Lung (tissue), 12 donors: ENCODE results near the gene DNAL1. TPM values are rescaled to one million over a fixed set of nuclear protein-coding genes. Genes with fewer than 3 reads are reported as not detected.
A peak's percentile ranks its signal among the peaks of the same experiment; 100 is the strongest.

Experiments
- ATAC-seq: fragments of 200-7000 bp; cut with Tn5 transposase; one replicate; pipeline ENCODE4 v1.9.1; 2020; ENCODE audit warnings: moderate number of reproducible peaks; ENCODE audit not compliant: insufficient read depth, low FRiP score
- DNase-seq, 3 donors: peaks; one replicate each; pipeline ENCODE4 v3.0.0-alpha.2; 2013 to 2017
- H3K27ac ChIP-seq, 2 donors: one replicate each; pipeline ENCODE4 v1.5.1; 2013; ENCODE audit warnings: mild to moderate bottlenecking in 2 of 2, moderate library complexity in 2 of 2, control low read depth in 1 of 2, inconsistent platforms in 1 of 2, low read depth in 1 of 2, low read length in 1 of 2
- H3K27me3 ChIP-seq, 3 donors: one replicate each; pipeline ENCODE4 v1.5.1; 2013; ENCODE audit warnings: low read length in 2 of 3; ENCODE audit not compliant: control insufficient read depth in 3 of 3, insufficient read depth in 3 of 3
- H3K36me3 ChIP-seq, 4 donors: one replicate each; pipeline ENCODE4 v1.5.1; 2013; ENCODE audit warnings: low read length in 4 of 4, mild to moderate bottlenecking in 1 of 4, moderate library complexity in 1 of 4; ENCODE audit not compliant: control insufficient read depth in 4 of 4, insufficient read depth in 4 of 4
- H3K4me1 ChIP-seq, 5 donors: one replicate each; pipeline ENCODE4 v1.5.1; 2013; ENCODE audit warnings: low read length in 5 of 5, mild to moderate bottlenecking in 2 of 5, moderate library complexity in 1 of 5; ENCODE audit not compliant: control insufficient read depth in 5 of 5, insufficient read depth in 5 of 5
- H3K4me3 ChIP-seq: one replicate; pipeline ENCODE4 v1.5.1; 2013; ENCODE audit warnings: mild to moderate bottlenecking, control low read depth, moderate library complexity
- H3K9ac ChIP-seq, 2 donors: one replicate each; pipeline ENCODE4 v1.5.1; 2013; ENCODE audit warnings: low read length in 2 of 2, control low read depth in 1 of 2; ENCODE audit not compliant: insufficient read depth in 1 of 2
- H3K9me3 ChIP-seq, 4 donors: one replicate each; pipeline ENCODE4 v1.5.1; 2013; ENCODE audit warnings: low read length in 3 of 4, mild to moderate bottlenecking in 1 of 4, moderate library complexity in 1 of 4; ENCODE audit not compliant: control insufficient read depth in 4 of 4, insufficient read depth in 3 of 4
- WGBS, 2 donors: extraction: QIAGEN DNeasy Blood & Tissue Kit; methylation state at CpG; one replicate each; pipeline ENCODE4 v1.1.7; 2013; 5-methylcytosine and 5-hydroxymethylcytosine counted together
- polyA plus RNA-seq, 2 donors: library from polyadenylated mRNA; stranded (reverse); fragments of 200-250 nt; gene quantifications; one replicate each; pipeline ENCODE4 v1.2.1, GENCODE V29; 2013
- total RNA-seq, 2 donors: library from RNA; depleted of rRNA in 1 of 2; stranded (reverse); fragments of >200 nt in 1 of 2; gene quantifications; one replicate each; pipeline ENCODE4 v1.2.1, GENCODE V29; 2014 to 2021
- TF ChIP-seq, protein P1 (sequence below): IDR thresholded peaks from 2 replicates; pipeline ENCODE4 v1.5.1; 2012; ENCODE audit warnings: mild to moderate bottlenecking; ENCODE audit errors: control extremely low read depth, extremely low read depth
- donor health status: control.
- donor health status: control.
- donor health status: Bipolar disorder and iron deficiency.
- donor health status: healthy.
- donor health status: DM: yes; HTN: yes; CAD: no.

DNAL1 gene
- total and polyA plus RNA-seq, 4 donors, result 5.7 to 25.5 (median 16.6) TPM

DNA sequence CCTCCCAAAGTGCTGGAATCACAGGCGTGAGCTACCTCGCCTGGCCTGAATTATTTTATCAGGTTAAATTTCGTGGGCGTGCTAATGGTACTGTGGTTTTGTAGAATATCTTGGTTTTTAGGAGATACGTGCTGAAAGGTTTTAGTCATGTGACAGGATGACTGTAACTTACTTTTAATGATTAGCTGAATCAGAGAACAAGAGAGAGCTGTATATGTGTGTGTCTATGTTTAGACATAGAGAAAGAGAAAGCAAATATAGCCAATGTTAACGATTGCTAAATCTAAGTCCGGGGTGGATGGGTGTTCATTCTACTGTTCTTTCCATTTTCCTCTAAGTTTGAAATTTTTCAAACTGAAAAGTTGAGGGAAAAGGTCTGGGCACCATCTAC lies 78.6 kb downstream of the DNAL1 start:
- H3K36me3 ChIP-seq, result peaks cover 2 to 72% (median 60%) of the 10 kb centered on the region in 4 donors
- no peak overlapping the region for H3K9ac ChIP-seq
- ATAC-seq, result no peak

DNA sequence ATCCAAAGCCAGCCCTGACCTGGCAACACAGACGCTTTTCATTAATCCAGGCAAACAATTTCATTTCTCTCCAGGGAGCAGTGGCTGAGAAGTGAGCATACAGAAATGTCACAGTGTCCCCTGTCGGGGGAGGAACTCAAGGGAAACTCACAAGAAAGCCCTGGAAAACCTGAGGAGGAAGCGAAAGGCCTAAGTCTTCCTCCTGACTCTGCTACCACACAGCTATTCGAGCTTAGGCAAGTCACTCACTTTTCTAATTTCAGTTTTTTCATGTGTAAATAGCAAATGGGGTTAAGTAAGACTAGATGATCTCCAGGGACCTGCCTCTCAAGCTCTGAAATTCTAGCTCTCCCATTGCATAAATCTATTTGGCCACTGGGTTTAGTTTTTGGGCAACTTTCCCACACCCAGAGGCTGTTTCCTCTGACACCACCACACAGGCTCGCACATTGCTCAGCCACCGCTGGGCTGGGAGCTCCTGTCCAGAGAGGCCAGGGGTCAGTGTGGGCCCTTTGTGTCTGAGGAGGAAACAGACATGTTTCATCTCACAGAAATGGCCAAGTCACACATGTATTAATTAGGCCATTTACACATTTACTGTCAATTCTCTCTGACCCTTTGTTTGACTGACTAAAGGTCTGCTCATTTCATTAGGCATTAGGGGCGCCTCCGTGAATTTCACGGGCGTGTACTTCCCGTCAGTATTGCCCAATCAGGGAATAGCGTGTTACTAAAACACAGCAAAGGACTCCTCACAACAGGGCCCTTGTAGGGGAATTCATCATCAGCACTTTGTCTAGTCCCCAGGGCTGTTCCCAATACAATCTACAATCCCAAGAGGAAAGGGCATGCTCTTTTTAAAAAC lies 79.2 kb downstream of the DNAL1 start:
- peak overlapping the region; percentile 78 to 82 for H3K27ac ChIP-seq
- peaks cover 0 to 68% (median 60%) of the 10 kb centered on the region in 4 donors for H3K36me3 ChIP-seq
- H3K9me3 ChIP-seq, result no peaks in the 10 kb centered on the region
- H3K9ac ChIP-seq, result peak overlapping the region in 1 of 2 donors; percentile 42
- ATAC-seq (peak; percentile 75), DNase-seq (no peak)
- no peak overlapping the region for H3K4me3 ChIP-seq
- H3K27me3 ChIP-seq, result no peaks in the 10 kb centered on the region
- peaks cover 0 to 10% (median 5%) of the 10 kb centered on the region in 5 donors for H3K4me1 ChIP-seq
- TF ChIP-seq, protein P1, sequence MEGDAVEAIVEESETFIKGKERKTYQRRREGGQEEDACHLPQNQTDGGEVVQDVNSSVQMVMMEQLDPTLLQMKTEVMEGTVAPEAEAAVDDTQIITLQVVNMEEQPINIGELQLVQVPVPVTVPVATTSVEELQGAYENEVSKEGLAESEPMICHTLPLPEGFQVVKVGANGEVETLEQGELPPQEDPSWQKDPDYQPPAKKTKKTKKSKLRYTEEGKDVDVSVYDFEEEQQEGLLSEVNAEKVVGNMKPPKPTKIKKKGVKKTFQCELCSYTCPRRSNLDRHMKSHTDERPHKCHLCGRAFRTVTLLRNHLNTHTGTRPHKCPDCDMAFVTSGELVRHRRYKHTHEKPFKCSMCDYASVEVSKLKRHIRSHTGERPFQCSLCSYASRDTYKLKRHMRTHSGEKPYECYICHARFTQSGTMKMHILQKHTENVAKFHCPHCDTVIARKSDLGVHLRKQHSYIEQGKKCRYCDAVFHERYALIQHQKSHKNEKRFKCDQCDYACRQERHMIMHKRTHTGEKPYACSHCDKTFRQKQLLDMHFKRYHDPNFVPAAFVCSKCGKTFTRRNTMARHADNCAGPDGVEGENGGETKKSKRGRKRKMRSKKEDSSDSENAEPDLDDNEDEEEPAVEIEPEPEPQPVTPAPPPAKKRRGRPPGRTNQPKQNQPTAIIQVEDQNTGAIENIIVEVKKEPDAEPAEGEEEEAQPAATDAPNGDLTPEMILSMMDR, result no peak
- WGBS, 2 donors, result 29 to 44% methylated on average over 12 of the region's 12 CpGs

More for the DNA sequence above, 78.6 kb downstream of the DNAL1 start:
- 65 to 66% methylated on average over 7 of the region's 7 CpGs for WGBS, 2 donors
- Histone ChIP-seq H3K4me1 (peaks cover 0 to 8% (median 5%) of the 10 kb centered on the region in 5 donors), H3K9me3 (no peaks in the 10 kb centered on the region), H3K27me3 (no peaks in the 10 kb centered on the region), H3K27ac (peak overlapping the region; percentile 55 to 56), H3K4me3 (no peak overlapping the region)
- DNase-seq, result no peak
- TF ChIP-seq, protein P1, result no peak

DNA sequence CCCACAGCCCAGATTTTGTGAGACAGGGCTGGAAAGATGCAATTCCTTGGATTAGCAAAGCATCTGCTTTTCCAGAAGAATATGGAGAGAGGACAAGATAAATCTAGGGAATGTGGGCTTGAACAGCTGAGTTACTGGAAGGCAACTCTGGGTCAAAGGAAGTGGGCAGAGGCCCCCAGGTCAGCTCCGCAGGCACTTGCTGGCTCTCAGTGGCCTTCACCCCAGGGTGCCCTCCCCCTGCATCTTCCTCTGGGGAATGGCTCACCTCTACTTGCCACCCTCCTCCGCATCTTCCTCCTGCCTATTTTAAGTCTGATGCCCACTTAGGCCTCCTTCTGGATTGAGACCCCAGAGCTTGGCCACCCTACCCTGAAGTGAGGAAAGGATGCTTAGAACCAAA lies 79.9 kb downstream of the DNAL1 start:
- H3K36me3 ChIP-seq, result peaks cover 5 to 70% (median 61%) of the 10 kb centered on the region in 4 donors
- no peak overlapping the region for H3K4me3 ChIP-seq
- no peak for DNase-seq
- H3K27ac ChIP-seq, result peak overlapping the region; percentile 78 to 82
- TF ChIP-seq, protein P1, result no peak
- no peaks in the 10 kb centered on the region for H3K27me3 ChIP-seq
- H3K4me1 ChIP-seq, result peaks cover 0 to 9% (median 5%) of the 10 kb centered on the region in 5 donors
- H3K9ac ChIP-seq, result no peak overlapping the region
- no peaks in the 10 kb centered on the region for H3K9me3 ChIP-seq
- no peak for ATAC-seq
- WGBS, 2 donors, result 73 to 75% methylated on average over 2 of the region's 2 CpGs
